HG03103 (cell line): ENCODE data around the gene SLC25A13.
"Not testable (repeated sequence)": the region's sequence is repeated elsewhere in the genome, so short reads cannot be mapped to it uniquely, and the experiment has no call there.

Experiments
- ATAC-seq: cut with Tn5 transposase; IDR thresholded peaks from one replicate; pipeline ENCODE4 v1.9.1; 2021; ENCODE audit warnings: low read depth; ENCODE audit not compliant: unreplicated experiment

The SLC25A13 gene

GRCh38 chr7:96327429-96327828 is 5.5 kb upstream of the SLC25A13 start:
- ATAC-seq: no peak

DNA sequence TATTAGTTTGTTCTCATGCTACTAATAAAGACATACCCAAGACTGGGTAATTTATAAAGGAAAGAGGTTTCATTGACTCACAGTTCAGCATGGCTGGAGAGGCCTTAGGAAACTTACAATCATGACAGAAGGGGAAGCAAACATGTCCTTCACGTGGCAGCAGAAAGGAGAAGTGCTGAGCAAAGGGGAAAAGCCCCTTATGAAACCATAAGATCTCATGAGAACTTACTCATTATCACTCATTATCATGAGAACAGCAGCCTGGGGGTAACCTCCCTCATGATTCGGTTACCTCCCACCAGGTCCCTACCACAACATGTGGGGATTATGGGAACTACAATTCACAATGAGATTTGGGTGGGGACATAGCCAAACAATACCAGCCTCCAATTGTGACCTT is 4.9 kb upstream of the SLC25A13 start:
- not testable (repeated sequence) for ATAC-seq

GRCh38 chr7:96322847-96323461 is 1.1 kb upstream of the SLC25A13 start:
- ATAC-seq: no peak

- ATAC-seq: peak; percentile 29
Measured at GRCh38 chr7:96322373-96322695, 436 bp upstream of the SLC25A13 start.

DNA sequence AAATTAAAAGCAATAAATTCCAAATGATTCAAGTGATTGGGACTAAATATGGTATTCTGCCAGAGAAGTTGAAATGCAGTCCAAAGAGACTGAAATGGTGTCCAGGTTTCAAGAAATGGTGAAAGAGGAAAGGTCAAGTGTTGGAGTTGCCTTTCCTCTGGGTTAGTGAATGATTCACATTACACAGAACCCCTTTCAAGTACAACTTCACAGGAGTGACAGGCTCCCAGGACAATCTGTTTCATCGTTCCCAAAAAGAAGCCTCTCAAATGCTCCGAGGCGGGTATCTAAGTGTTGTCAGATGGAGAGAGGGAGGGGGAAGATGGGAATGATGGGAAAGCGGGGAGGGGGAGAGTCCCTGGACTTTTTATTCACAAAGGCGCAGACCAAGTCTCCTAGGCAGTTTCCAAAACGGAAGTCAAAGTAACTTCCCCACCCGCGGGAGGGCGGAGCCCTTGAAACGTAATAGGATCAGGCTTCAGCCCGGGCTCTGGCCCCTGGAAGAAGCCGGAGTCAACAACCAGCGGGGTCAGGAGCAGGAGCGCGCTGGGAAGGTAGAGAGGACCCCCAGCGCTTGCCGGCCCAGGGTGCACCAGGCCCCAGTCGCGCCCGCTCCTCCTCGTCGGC is 754 bp downstream of the SLC25A13 start:
- peak; percentile 29 for ATAC-seq

DNA sequence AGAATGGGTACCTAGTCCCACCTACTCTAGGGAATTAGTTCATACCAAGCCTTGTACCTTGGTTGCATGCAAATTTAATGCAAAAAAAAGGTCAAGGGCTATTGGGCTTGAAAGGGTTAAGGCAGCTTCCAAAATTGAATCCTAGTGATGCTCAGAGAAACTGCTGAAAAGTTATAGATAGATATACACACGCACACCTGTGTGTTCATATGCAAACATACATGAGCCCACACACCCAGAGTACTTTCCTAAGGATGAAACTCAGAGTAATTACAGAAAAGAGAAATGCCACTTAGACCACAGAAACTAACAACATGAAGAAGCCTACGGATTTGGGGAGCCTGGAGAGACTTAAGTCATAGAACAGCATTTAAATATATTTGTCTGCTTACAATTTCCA is 1.5 kb downstream of the SLC25A13 start:
- ATAC-seq: peak; percentile 35

DNA sequence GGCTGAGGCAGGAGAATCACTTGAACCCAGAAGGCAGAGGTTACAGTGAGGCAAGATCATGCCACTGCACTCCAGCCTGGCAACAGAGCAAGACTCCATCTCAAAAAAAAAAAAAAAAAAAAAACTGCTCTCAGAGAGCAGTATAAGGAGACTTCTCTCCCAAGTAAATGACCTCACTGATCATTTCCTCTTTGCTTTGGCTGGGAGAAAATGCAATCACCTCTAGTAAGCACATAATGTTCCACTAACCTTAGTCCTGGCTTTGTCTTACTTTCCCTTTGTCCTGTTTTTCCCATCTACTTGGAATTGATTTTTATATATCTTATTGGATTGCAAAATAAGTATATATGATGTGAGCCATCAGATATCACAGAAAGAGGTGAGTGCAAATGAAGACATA is 2.5 kb downstream of the SLC25A13 start:
- ATAC-seq: no peak

DNA sequence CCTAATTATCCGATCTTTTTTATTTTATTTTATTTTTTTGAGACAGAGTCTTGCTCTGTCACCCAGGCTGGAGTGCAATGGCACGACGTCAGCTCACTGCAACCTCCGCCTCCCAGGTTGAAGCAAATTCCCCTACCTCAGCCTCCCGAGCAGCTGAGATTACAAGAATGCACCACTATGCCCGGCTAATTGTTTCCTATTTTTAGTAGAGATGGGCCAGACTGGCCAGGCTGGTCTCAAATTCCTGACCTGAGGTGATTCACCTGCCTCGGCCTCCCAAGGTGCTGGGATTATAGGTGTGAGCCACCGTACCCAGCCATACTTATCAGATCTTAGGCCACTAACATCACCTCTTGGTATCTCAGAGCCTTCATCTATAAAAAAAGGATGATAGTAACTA is 4.9 kb downstream of the SLC25A13 start:
- ATAC-seq: no peak

GRCh38 chr7:96315125-96315512 is 6.8 kb downstream of the SLC25A13 start:
- ATAC-seq: no peak

- no peak for ATAC-seq
Measured at GRCh38 chr7:96314402-96315124, 7.3 kb downstream of the SLC25A13 start.

GRCh38 chr7:96313940-96314339 is 8.0 kb downstream of the SLC25A13 start:
- no peak for ATAC-seq

DNA sequence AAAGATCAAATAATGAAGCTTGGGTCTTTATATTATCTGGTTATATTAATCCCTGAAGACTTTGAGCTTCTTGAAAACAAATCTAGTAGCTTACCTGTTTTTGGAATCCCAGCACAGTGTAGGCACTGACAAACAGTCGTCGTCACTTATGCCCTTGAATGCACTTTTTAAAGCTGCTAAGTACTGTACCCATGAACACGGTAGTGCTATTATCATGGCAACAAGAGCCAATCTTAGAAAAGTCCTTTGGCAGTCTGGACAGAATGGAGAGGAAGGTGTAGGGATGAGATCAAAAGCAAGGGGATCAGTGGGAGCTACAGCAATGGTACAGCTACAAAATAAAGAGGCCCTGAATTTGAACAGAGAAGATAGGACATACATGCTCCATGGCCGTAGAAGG is 9.4 kb downstream of the SLC25A13 start:
- no peak for ATAC-seq

GRCh38 chr7:96311967-96312366 is 9.9 kb downstream of the SLC25A13 start:
- no peak for ATAC-seq

DNA sequence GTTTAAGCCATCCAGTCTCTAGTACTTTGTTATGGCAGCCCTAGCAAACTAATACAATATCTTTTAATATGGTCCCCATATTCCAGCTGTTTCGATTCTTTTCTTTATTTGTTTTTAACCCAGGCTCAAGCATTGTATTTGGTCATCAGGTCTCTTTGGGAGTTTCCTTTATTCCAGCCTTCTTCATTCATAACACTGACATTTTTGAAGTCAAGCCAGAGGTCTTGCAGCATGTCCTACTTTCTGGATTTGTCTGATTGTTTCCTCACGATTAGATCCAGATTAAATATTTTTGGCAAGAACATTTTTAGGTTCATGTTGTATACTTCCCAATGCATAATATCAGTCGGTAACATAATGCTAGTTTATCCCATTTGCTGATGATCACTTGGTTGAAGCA is 11.8 kb downstream of the SLC25A13 start:
- ATAC-seq: no peak

GRCh38 chr7:96308950-96309263 is 13.0 kb downstream of the SLC25A13 start:
- no peak for ATAC-seq

DNA sequence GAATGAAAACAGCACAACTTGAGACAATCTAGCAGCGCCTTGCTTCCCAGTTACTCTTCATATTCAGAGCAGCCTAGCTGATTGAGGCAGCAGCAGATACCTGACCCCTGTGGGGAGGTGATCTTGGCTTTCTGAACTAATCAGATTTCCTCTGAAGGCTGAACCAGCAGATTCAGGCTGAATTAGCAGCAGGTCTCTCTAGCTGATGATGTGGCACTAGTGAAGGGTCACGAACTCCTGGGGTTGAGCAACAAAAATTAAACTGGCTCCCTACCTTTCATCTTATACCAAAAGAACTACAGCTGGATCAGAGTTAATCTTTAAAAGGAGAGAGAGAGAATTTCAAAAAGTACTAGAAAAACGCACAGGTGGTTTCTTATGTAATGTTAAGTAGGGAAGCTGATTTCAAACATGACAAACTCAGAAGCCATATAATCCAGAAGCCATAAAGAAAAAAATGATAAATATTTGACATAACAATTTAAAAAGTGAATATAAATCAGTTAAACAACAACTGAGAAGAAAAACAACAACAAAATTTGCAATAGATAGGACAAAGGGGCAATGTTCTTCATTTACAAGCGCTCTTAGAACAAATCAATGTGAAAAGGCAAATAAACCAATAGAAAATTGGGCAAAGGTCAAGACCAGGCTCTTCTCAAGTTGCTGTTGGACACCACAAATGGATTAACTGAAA is 13.5 kb downstream of the SLC25A13 start:
- no peak for ATAC-seq

- no peak for ATAC-seq
Measured at GRCh38 chr7:96306385-96307125, 15.3 kb downstream of the SLC25A13 start.

GRCh38 chr7:96305915-96306314 is 16.0 kb downstream of the SLC25A13 start:
- no peak for ATAC-seq

GRCh38 chr7:96304573-96304972 is 17.3 kb downstream of the SLC25A13 start:
- no peak for ATAC-seq

- ATAC-seq: no peak
Measured at GRCh38 chr7:96303686-96304443, 18.0 kb downstream of the SLC25A13 start.
